ENCODE results near the gene SEC14L2. TPM values are rescaled to one million over a fixed set of nuclear protein-coding genes. Genes with fewer than 3 reads are reported as not detected.

The SEC14L2 gene
- total and polyA plus RNA-seq, 2 experiments from 2014 or later: 2.5 to 4.2 TPM

- TF ChIP-seq ETS1 (IDR thresholded peaks at IDR 0.05) (no peak), CTCF (conservative IDR thresholded peaks at IDR 0.05; ENCODE audit: low read depth in 2 of 2) (no peak)
- Mint-ChIP-seq H3K27me3 (ENCODE audit: insufficient read depth, low read depth, poor library complexity) (peaks cover 4% of the 10 kb centered on the region), H3K27ac (no peak overlapping the region), H3K36me3 (ENCODE audit: low read depth) (peaks cover 82% of the 10 kb centered on the region), H3K9me3 (no peaks in the 10 kb centered on the region; the same call in 2 of the 3 replicates), H3K4me3 (no peak overlapping the region), H3K4me1 (no peaks in the 10 kb centered on the region)
- Histone ChIP-seq H3K27ac (ENCODE audit: low read depth) (no peak overlapping the region), H3K27me3 (ENCODE audit: insufficient read depth) (no peaks in the 10 kb centered on the region), H3K4me3 (no peak overlapping the region), H3K4me1 (ENCODE audit: insufficient read depth) (no peaks in the 10 kb centered on the region), H2AFZ (no peak overlapping the region), H3K9me2 (ENCODE audit: insufficient read depth) (no peaks in the 10 kb centered on the region), H3F3A (replicated peaks; ENCODE audit: low read depth) (0 out of 2 replicates have a peak, but pooled peaks cover 3% of the 10 kb centered on the region), H3K79me2 (replicated peaks; ENCODE audit: insufficient read depth) (peaks cover 57% of the 10 kb centered on the region), H3K36me3 (ENCODE audit: insufficient read depth) (peaks cover 60% of the 10 kb centered on the region), H3K4me2 (no peak overlapping the region), H4K20me1 (replicated peaks; ENCODE audit: insufficient read depth) (peaks cover 22% of the 10 kb centered on the region)
- DNase-seq (ENCODE audit: low spot score): no peak
- ATAC-seq: no peak
Measured at GRCh38 chr22:30348809-30349208, 48.0 kb upstream of the SEC14L2 start.

GRCh38 chr22:30351226-30351625 is 45.6 kb upstream of the SEC14L2 start:
- no peaks in the 10 kb centered on the region for H3K27me3 ChIP-seq (ENCODE audit: insufficient read depth)
- H3K27me3 Mint-ChIP-seq (ENCODE audit: insufficient read depth, low read depth, poor library complexity): peaks cover 4% of the 10 kb centered on the region
- no peaks in the 10 kb centered on the region; the same call in 2 of the 3 replicates for H3K9me3 Mint-ChIP-seq
- H3K36me3 Mint-ChIP-seq (ENCODE audit: low read depth): peaks cover 65% of the 10 kb centered on the region
- H3K4me3 Mint-ChIP-seq: no peak overlapping the region
- ATAC-seq: no peak
- H3K4me2 ChIP-seq: no peak overlapping the region
- peaks cover 81% of the 10 kb centered on the region for H3K79me2 ChIP-seq (replicated peaks; ENCODE audit: insufficient read depth)
- no peaks in the 10 kb centered on the region for H3K9me2 ChIP-seq (ENCODE audit: insufficient read depth)
- H3K4me1 ChIP-seq (ENCODE audit: insufficient read depth): peaks cover 9% of the 10 kb centered on the region; the same call in 1 of the 2 replicates
- peaks cover 10% of the 10 kb centered on the region for H3K4me1 Mint-ChIP-seq
- H2AFZ ChIP-seq: no peak overlapping the region
- no peak for DNase-seq (ENCODE audit: low spot score)
- peaks cover 37% of the 10 kb centered on the region for H3K36me3 ChIP-seq (ENCODE audit: insufficient read depth)
- H3K4me3 ChIP-seq: no peak overlapping the region
- H3K27ac ChIP-seq (ENCODE audit: low read depth): no peak overlapping the region
- peaks cover 36% of the 10 kb centered on the region for H4K20me1 ChIP-seq (replicated peaks; ENCODE audit: insufficient read depth)
- no peak overlapping the region for H3K27ac Mint-ChIP-seq
- no peaks in the 10 kb centered on the region for H3F3A ChIP-seq (replicated peaks; ENCODE audit: low read depth)
- TF ChIP-seq, protein P1, sequence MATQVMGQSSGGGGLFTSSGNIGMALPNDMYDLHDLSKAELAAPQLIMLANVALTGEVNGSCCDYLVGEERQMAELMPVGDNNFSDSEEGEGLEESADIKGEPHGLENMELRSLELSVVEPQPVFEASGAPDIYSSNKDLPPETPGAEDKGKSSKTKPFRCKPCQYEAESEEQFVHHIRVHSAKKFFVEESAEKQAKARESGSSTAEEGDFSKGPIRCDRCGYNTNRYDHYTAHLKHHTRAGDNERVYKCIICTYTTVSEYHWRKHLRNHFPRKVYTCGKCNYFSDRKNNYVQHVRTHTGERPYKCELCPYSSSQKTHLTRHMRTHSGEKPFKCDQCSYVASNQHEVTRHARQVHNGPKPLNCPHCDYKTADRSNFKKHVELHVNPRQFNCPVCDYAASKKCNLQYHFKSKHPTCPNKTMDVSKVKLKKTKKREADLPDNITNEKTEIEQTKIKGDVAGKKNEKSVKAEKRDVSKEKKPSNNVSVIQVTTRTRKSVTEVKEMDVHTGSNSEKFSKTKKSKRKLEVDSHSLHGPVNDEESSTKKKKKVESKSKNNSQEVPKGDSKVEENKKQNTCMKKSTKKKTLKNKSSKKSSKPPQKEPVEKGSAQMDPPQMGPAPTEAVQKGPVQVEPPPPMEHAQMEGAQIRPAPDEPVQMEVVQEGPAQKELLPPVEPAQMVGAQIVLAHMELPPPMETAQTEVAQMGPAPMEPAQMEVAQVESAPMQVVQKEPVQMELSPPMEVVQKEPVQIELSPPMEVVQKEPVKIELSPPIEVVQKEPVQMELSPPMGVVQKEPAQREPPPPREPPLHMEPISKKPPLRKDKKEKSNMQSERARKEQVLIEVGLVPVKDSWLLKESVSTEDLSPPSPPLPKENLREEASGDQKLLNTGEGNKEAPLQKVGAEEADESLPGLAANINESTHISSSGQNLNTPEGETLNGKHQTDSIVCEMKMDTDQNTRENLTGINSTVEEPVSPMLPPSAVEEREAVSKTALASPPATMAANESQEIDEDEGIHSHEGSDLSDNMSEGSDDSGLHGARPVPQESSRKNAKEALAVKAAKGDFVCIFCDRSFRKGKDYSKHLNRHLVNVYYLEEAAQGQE (IDR thresholded peaks at IDR 0.05; ENCODE audit: unreplicated experiment): no peak
- no peak for TF ChIP-seq NANOG (IDR thresholded peaks at IDR 0.05; ENCODE audit: borderline replicate concordance)
- no peak for TF ChIP-seq EZH2phosphoT487 (IDR thresholded peaks at IDR 0.05; ENCODE audit: unreplicated experiment)
- no peak for TF ChIP-seq ZNF331 (CRISPR knock-in tag; IDR thresholded peaks at IDR 0.05; ENCODE audit: low read depth)
- no peak for TF ChIP-seq CTCF (conservative IDR thresholded peaks at IDR 0.05; ENCODE audit: low read depth in 2 of 2)
- TF ChIP-seq ETS1 (IDR thresholded peaks at IDR 0.05): no peak
- TF ChIP-seq STAT1 (IDR thresholded peaks at IDR 0.05; ENCODE audit: unreplicated experiment): no peak
- TF ChIP-seq CREB1 (CRISPR knock-in tag; IDR thresholded peaks at IDR 0.05; ENCODE audit: low read depth): no peak
- no peak for TF ChIP-seq POLR2AphosphoS5 (IDR thresholded peaks at IDR 0.05; ENCODE audit: low read depth)
